OCI-LY1 (cell line): ENCODE measurements around the gene PRKG1.

Source experiments
- H2AFZ ChIP-seq: fragments of 200-600 bp; sonication (generic), shearing (Covaris generic); 2 replicates; pipeline ENCODE4 v1.6.0; 2014; ENCODE audit warnings: antibody characterized with exemption, mild to moderate bottlenecking, low read length
- H3F3A ChIP-seq: fragments of 200-600 bp; sonication (generic), shearing (Covaris generic); 2 replicates; pipeline ENCODE4 v1.6.0; 2014; ENCODE audit warnings: mild to moderate bottlenecking, antibody characterized with exemption, low read length, moderate library complexity; ENCODE audit not compliant: insufficient read depth
- H3K27ac ChIP-seq: fragments of 200-600 bp; sonication (generic); 2 replicates; pipeline ENCODE4 v1.5.1; 2014; ENCODE audit warnings: low read length, mixed run types, mild to moderate bottlenecking, low read depth; ENCODE audit not compliant: poor library complexity, severe bottlenecking
- H3K27me3 ChIP-seq: fragments of 200-600 bp; sonication (generic); 2 replicates; pipeline ENCODE4 v1.6.0; 2014; ENCODE audit warnings: antibody characterized with exemption, mild to moderate bottlenecking, low read length, moderate library complexity; ENCODE audit not compliant: insufficient read depth
- H3K36me3 ChIP-seq: fragments of 200-600 bp; sonication (generic); 2 replicates; pipeline ENCODE4 v1.6.1; 2014; ENCODE audit warnings: mild to moderate bottlenecking, antibody characterized with exemption, low read length, moderate library complexity, mixed read lengths; ENCODE audit not compliant: insufficient read depth
- H3K4me1 ChIP-seq: fragments of 200-600 bp; sonication (generic); 2 replicates; pipeline ENCODE4 v1.5.1; 2014; ENCODE audit warnings: mild to moderate bottlenecking, low read length, moderate library complexity; ENCODE audit not compliant: insufficient read depth, severe bottlenecking
- H3K4me2 ChIP-seq: fragments of 200-600 bp; sonication (generic), shearing (Covaris generic); 2 replicates; pipeline ENCODE4 v1.6.1; 2014; ENCODE audit warnings: low read length
- H3K4me3 ChIP-seq: fragments of 200-600 bp; sonication (generic); 2 replicates; pipeline ENCODE4 v1.5.1; 2014; ENCODE audit warnings: low read length, low read depth, mild to moderate bottlenecking, mixed read lengths; ENCODE audit not compliant: poor library complexity, severe bottlenecking
- H3K79me2 ChIP-seq: fragments of 200-600 bp; shearing (Covaris generic); 2 replicates; pipeline ENCODE4 v1.6.1; 2016; ENCODE audit warnings: mixed run types, low read length, mixed read lengths; ENCODE audit not compliant: insufficient read depth
- H3K9ac ChIP-seq: fragments of 200-600 bp; sonication (generic), shearing (Covaris generic); 2 replicates; pipeline ENCODE4 v1.6.1; 2014; ENCODE audit warnings: mild to moderate bottlenecking, low read length, mixed read lengths
- H3K9me2 ChIP-seq: fragments of 200-600 bp; sonication (generic), shearing (Covaris generic); 2 replicates; pipeline ENCODE4 v1.6.1; 2014; ENCODE audit warnings: low read depth, mild to moderate bottlenecking, low read length, mixed read lengths
- H3K9me3 ChIP-seq: fragments of 200-600 bp; shearing (Covaris generic); 2 replicates; pipeline ENCODE4 v1.6.1; 2014; ENCODE audit warnings: low read length, mixed read lengths
- H4K20me1 ChIP-seq: fragments of 200-600 bp; sonication (generic), shearing (Covaris generic); 2 replicates; pipeline ENCODE4 v1.6.0; 2016; ENCODE audit warnings: mild to moderate bottlenecking, low read length; ENCODE audit not compliant: insufficient read depth
- EZH2 ChIP-seq: fragments of 200-600 bp; sonication (generic), shearing (Covaris generic); IDR thresholded peaks from 2 replicates; pipeline ENCODE4 v1.8.0; 2017; ENCODE audit warnings: borderline replicate concordance, mixed run types, mild to moderate bottlenecking, antibody characterized with exemption, low read length, moderate library complexity, mixed read lengths
- TF ChIP-seq, protein P1 (sequence below): fragments of 200-600 bp; sonication (generic), shearing (Covaris generic); IDR thresholded peaks from 2 replicates; pipeline ENCODE4 v1.5.1; 2017; ENCODE audit warnings: mild to moderate bottlenecking, antibody characterized with exemption, low read length, moderate library complexity, mixed read lengths

The PRKG1 gene

GRCh38 chr10:51427758-51428157 is 353.5 kb downstream of the PRKG1 start:
- H3K4me1 ChIP-seq: no peaks in the 10 kb centered on the region
- no peaks in the 10 kb centered on the region for H3K36me3 ChIP-seq
- H3K27me3 ChIP-seq: no peaks in the 10 kb centered on the region
- H2AFZ ChIP-seq: no peak overlapping the region
- H3K9ac ChIP-seq: no peak overlapping the region
- H3K4me3 ChIP-seq: no peak overlapping the region
- H3K4me2 ChIP-seq: no peak overlapping the region
- TF ChIP-seq, protein P1, sequence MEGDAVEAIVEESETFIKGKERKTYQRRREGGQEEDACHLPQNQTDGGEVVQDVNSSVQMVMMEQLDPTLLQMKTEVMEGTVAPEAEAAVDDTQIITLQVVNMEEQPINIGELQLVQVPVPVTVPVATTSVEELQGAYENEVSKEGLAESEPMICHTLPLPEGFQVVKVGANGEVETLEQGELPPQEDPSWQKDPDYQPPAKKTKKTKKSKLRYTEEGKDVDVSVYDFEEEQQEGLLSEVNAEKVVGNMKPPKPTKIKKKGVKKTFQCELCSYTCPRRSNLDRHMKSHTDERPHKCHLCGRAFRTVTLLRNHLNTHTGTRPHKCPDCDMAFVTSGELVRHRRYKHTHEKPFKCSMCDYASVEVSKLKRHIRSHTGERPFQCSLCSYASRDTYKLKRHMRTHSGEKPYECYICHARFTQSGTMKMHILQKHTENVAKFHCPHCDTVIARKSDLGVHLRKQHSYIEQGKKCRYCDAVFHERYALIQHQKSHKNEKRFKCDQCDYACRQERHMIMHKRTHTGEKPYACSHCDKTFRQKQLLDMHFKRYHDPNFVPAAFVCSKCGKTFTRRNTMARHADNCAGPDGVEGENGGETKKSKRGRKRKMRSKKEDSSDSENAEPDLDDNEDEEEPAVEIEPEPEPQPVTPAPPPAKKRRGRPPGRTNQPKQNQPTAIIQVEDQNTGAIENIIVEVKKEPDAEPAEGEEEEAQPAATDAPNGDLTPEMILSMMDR: no peak
- no peak for TF ChIP-seq EZH2
- H3F3A ChIP-seq: no peaks in the 10 kb centered on the region
- no peak overlapping the region for H3K27ac ChIP-seq
- no peaks in the 10 kb centered on the region for H3K79me2 ChIP-seq
- no peaks in the 10 kb centered on the region for H3K9me2 ChIP-seq
- no peaks in the 10 kb centered on the region for H4K20me1 ChIP-seq
- no peaks in the 10 kb centered on the region for H3K9me3 ChIP-seq

DNA sequence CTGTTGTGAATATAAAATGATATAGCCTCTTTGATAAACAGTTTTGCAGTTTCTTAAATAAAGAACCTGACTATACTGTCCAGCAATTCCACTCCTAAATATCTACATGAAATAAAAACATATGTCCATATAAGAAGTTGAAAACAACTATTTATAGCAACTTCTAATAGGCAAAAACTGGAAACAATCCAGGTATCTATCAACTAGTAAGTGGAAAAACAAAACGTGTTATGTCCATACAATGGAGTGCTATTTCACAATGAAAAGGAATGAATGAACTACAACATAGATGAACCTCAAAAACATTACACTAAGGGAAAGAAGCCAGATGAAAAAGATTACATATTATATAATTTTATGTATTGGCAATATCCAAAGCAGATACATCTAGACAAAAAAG is 356.2 kb downstream of the PRKG1 start:
- no peaks in the 10 kb centered on the region for H4K20me1 ChIP-seq
- H3K4me3 ChIP-seq: no peak overlapping the region
- no peak overlapping the region for H2AFZ ChIP-seq
- H3K79me2 ChIP-seq: no peaks in the 10 kb centered on the region
- H3K9me2 ChIP-seq: no peaks in the 10 kb centered on the region
- H3K9me3 ChIP-seq: no peaks in the 10 kb centered on the region
- no peaks in the 10 kb centered on the region for H3F3A ChIP-seq
- H3K36me3 ChIP-seq: no peaks in the 10 kb centered on the region
- no peak overlapping the region for H3K9ac ChIP-seq
- no peak overlapping the region for H3K4me2 ChIP-seq
- H3K27me3 ChIP-seq: no peaks in the 10 kb centered on the region
- no peak for TF ChIP-seq EZH2
- TF ChIP-seq, protein P1: no peak
- no peaks in the 10 kb centered on the region for H3K4me1 ChIP-seq
- H3K27ac ChIP-seq: no peak overlapping the region

- no peaks in the 10 kb centered on the region for H3F3A ChIP-seq
- H3K27ac ChIP-seq: no peak overlapping the region
- no peak overlapping the region for H2AFZ ChIP-seq
- H3K27me3 ChIP-seq: no peaks in the 10 kb centered on the region
- H3K4me2 ChIP-seq: no peak overlapping the region
- H3K36me3 ChIP-seq: no peaks in the 10 kb centered on the region
- H3K79me2 ChIP-seq: no peaks in the 10 kb centered on the region
- no peaks in the 10 kb centered on the region for H3K9me3 ChIP-seq
- no peak overlapping the region for H3K9ac ChIP-seq
- no peaks in the 10 kb centered on the region for H3K4me1 ChIP-seq
- no peak overlapping the region for H3K4me3 ChIP-seq
- H3K9me2 ChIP-seq: no peaks in the 10 kb centered on the region
- no peaks in the 10 kb centered on the region for H4K20me1 ChIP-seq
- TF ChIP-seq, protein P1: no peak
- TF ChIP-seq EZH2: no peak
Observed at GRCh38 chr10:51433949-51434475, 359.7 kb downstream of the PRKG1 start.
